Activated CD8-positive, alpha-beta T cell treated with anti-CD3 and anti-CD28 coated beads, Interleukin-2, amount 10 ng/mL, durations not matched to agents 7 days and 5 days (primary cell): ENCODE measurements around the gene ARHGEF7. TPM values are rescaled to one million over a fixed set of nuclear protein-coding genes. Genes with fewer than 3 reads are reported as not detected.

Experiments
- ATAC-seq: fragments of 150-1000 bp; cut with Tn5 transposase; one replicate; pipeline ENCODE4 v1.10.0; 2021; ENCODE audit warnings: moderate library complexity
- CTCF ChIA-PET: fragments of 350-600 bp; sonication (Branson Sonifier 250); formaldehyde crosslinking; loops from one replicate; lab custom pipeline; 2021; ENCODE audit warnings: antibody characterized with exemption; lab: Charles Lee
- POLR2A ChIA-PET: fragments of 350-600 bp; sonication (Branson Sonifier 250); formaldehyde crosslinking; loops from one replicate; lab custom pipeline; 2021; ENCODE audit warnings: antibody characterized with exemption; lab: Charles Lee
- DNase-seq: peaks from one replicate; pipeline ENCODE4 v3.0.0-alpha.2; 2020
- H3K27ac Mint-ChIP-seq: one replicate; pipeline ENCODE4 v1.8.0; 2021; ENCODE audit warnings: mild to moderate bottlenecking, mixed read lengths
- H3K27me3 Mint-ChIP-seq: one replicate; pipeline ENCODE4 v1.8.0; 2021; ENCODE audit warnings: low read depth, mixed read lengths
- H3K36me3 Mint-ChIP-seq: one replicate; pipeline ENCODE4 v1.8.0; 2021; ENCODE audit warnings: low read depth, mixed read lengths
- H3K4me1 Mint-ChIP-seq: one replicate; pipeline ENCODE4 v1.8.0; 2021; ENCODE audit warnings: low read depth, mixed read lengths
- H3K4me3 Mint-ChIP-seq: one replicate; pipeline ENCODE4 v1.8.0; 2021; ENCODE audit warnings: mild to moderate bottlenecking, mixed read lengths
- H3K9me3 Mint-ChIP-seq: one replicate; pipeline ENCODE4 v1.8.0; 2022; ENCODE audit warnings: mixed read lengths; ENCODE audit not compliant: insufficient read depth
- total RNA-seq, 2 experiments: library from RNA; stranded (reverse); gene quantifications; one replicate each; pipeline ENCODE4 v1.2.3, GENCODE V29; 2021

Gene ARHGEF7
- total RNA-seq, 2 experiments from 2014 or later: 67.1 to 75.1 TPM

GRCh38 chr13:111265006-111265700 lies 150.0 kb downstream of the ARHGEF7 start:
- H3K9me3 Mint-ChIP-seq: no peaks in the 10 kb centered on the region
- CTCF ChIA-PET: no interaction called here
- peaks cover 18% of the 10 kb centered on the region for H3K36me3 Mint-ChIP-seq
- no peak overlapping the region for H3K4me3 Mint-ChIP-seq
- no peak overlapping the region for H3K27ac Mint-ChIP-seq
- no peak for DNase-seq
- no peaks in the 10 kb centered on the region for H3K27me3 Mint-ChIP-seq
- POLR2A ChIA-PET: no interaction called here
- H3K4me1 Mint-ChIP-seq: peaks cover 2% of the 10 kb centered on the region
- no peak for ATAC-seq

DNA sequence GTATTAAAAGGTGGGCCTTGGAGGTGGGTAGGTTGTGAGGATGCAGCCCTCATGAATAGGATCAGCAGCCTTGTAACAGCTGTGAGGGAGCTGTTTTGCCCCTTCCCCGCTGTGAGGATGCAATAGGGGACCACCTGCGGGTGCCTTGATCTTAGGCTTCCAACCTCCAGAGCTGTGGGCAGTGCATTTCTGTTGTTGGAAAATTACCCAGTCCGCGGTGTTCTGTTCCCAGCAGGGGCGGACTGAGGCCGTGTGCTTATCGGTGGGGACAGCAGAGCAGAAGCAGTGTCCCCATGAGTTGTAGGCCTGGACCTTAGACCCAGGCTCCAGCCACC lies 150.6 kb downstream of the ARHGEF7 start:
- no peak overlapping the region for H3K4me3 Mint-ChIP-seq
- CTCF ChIA-PET: no interaction called here
- H3K9me3 Mint-ChIP-seq: no peaks in the 10 kb centered on the region
- ATAC-seq (no peak), DNase-seq (no peak)
- H3K36me3 Mint-ChIP-seq: peaks cover 16% of the 10 kb centered on the region
- H3K4me1 Mint-ChIP-seq: peaks cover 5% of the 10 kb centered on the region
- no peak overlapping the region for H3K27ac Mint-ChIP-seq
- POLR2A ChIA-PET: no interaction called here
- no peaks in the 10 kb centered on the region for H3K27me3 Mint-ChIP-seq

- Mint-ChIP-seq H3K4me1 (peaks cover 5% of the 10 kb centered on the region), H3K27ac (no peak overlapping the region), H3K36me3 (peaks cover 16% of the 10 kb centered on the region), H3K27me3 (no peaks in the 10 kb centered on the region), H3K4me3 (no peak overlapping the region), H3K9me3 (no peaks in the 10 kb centered on the region)
- ChIA-PET CTCF (no interaction called here), POLR2A (no interaction called here)
- DNase-seq (no peak), ATAC-seq (no peak)
These were observed 152.1 kb downstream of the ARHGEF7 start for GRCh38 chr13:111267205-111267604.

- H3K4me3 Mint-ChIP-seq: no peak overlapping the region
- no peaks in the 10 kb centered on the region for H3K27me3 Mint-ChIP-seq
- no peak overlapping the region for H3K27ac Mint-ChIP-seq
- no peaks in the 10 kb centered on the region for H3K9me3 Mint-ChIP-seq
- POLR2A ChIA-PET: no interaction called here
- CTCF ChIA-PET: no interaction called here
- H3K36me3 Mint-ChIP-seq: peaks cover 19% of the 10 kb centered on the region
- ATAC-seq (no peak), DNase-seq (no peak)
- peaks cover 5% of the 10 kb centered on the region for H3K4me1 Mint-ChIP-seq
These were observed 152.7 kb downstream of the ARHGEF7 start for GRCh38 chr13:111267784-111268183.

GRCh38 chr13:111269508-111269907 lies 154.4 kb downstream of the ARHGEF7 start:
- Mint-ChIP-seq H3K36me3 (peaks cover 23% of the 10 kb centered on the region), H3K27me3 (no peaks in the 10 kb centered on the region), H3K9me3 (no peaks in the 10 kb centered on the region), H3K27ac (peak overlapping the region; percentile 23), H3K4me3 (no peak overlapping the region), H3K4me1 (peaks cover 5% of the 10 kb centered on the region)
- ChIA-PET POLR2A (no interaction called here), CTCF (interaction anchor here (1.2 kb wide), 1 partner anchor 202 kb away, joined by 4 read pairs; no protein-coding TSS in a partner anchor)
- ATAC-seq: no peak
- no peak for DNase-seq

GRCh38 chr13:111270126-111270525 lies 155.0 kb downstream of the ARHGEF7 start:
- Mint-ChIP-seq H3K4me3 (no peak overlapping the region), H3K27ac (peak overlapping the region; percentile 23), H3K27me3 (no peaks in the 10 kb centered on the region), H3K36me3 (peaks cover 25% of the 10 kb centered on the region), H3K4me1 (peaks cover 5% of the 10 kb centered on the region), H3K9me3 (no peaks in the 10 kb centered on the region)
- CTCF ChIA-PET: interaction anchor here (1.2 kb wide), 1 partner anchor 203 kb away, joined by 4 read pairs; no protein-coding TSS in a partner anchor
- POLR2A ChIA-PET: no interaction called here
- ATAC-seq (no peak), DNase-seq (no peak)

DNA sequence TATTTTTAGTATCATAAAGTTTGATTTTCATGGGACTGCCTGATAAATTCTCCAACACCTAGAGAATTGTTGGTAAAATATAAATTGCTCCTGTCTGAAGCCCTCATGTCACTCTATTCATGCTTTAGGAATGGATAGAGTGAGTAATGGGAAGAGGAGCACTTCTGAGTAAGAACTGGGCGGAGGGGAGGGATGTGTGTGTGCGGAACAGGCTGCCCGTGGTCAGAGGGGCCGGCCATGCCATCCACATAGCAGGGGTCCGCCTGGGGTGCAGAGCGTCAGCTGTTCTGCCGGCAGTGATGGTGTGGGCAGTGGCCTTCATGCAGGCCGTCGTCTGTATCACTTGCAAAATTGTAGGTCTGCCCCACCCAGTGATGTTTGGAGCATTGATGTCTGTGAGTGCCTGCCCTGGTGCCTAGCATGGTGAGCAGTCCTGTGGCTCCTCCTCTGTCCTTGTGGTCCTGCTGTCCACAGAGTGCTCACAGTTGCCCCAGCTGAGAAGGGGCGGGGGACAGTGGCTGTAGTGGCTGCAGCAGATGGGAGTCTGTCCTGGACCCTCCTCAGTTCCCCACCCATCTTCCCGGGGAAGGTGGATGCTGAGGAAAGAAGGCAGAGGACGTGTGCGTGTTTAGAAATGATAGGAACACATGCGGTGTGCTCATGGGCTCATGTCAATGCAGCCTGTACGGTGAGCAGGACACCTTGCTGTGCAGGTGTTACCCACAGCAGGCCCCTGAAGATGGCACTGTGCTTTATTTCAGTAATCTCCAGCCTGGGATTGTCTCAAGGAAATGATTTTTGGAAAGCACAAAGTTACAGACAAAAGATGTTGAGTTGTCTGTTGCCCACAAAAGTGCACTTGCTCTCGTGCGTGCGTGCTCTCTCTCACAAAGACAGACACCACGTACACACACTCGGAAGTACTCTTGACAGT lies 155.9 kb downstream of the ARHGEF7 start:
- H3K4me3 Mint-ChIP-seq: no peak overlapping the region
- POLR2A ChIA-PET: no interaction called here
- DNase-seq (no peak), ATAC-seq (no peak)
- peaks cover 34% of the 10 kb centered on the region for H3K36me3 Mint-ChIP-seq
- H3K27me3 Mint-ChIP-seq: no peaks in the 10 kb centered on the region
- H3K27ac Mint-ChIP-seq: no peak overlapping the region
- peaks cover 5% of the 10 kb centered on the region for H3K4me1 Mint-ChIP-seq
- CTCF ChIA-PET: interaction anchor here (1.2 kb wide), 1 partner anchor 204 kb away, joined by 4 read pairs; no protein-coding TSS in a partner anchor
- no peaks in the 10 kb centered on the region for H3K9me3 Mint-ChIP-seq

DNA sequence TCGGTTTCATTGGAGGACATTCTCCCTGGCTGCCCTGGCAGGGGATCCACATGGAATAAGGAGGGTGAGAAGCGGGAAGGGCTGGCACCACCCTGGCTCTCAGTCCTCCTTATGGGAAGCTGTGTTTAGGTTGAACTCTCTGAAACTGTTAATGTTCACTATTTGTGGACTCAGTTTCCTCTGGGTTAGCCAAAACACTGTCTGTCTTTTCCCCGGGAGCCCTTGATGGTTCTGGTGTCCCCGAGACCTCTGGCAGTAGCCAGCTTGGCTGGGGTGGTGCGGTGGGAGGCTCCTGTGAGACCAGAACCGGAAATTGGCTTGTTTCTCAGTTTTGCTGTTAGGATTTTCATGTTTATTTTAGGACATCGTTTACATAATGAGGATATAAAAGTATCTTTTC lies 157.0 kb downstream of the ARHGEF7 start:
- Mint-ChIP-seq H3K4me3 (no peak overlapping the region), H3K27me3 (no peaks in the 10 kb centered on the region), H3K27ac (no peak overlapping the region), H3K36me3 (peaks cover 40% of the 10 kb centered on the region), H3K9me3 (no peaks in the 10 kb centered on the region), H3K4me1 (peaks cover 5% of the 10 kb centered on the region)
- DNase-seq (no peak), ATAC-seq (no peak)
- CTCF ChIA-PET: no interaction called here
- POLR2A ChIA-PET: no interaction called here

- Mint-ChIP-seq H3K9me3 (no peaks in the 10 kb centered on the region), H3K36me3 (peaks cover 42% of the 10 kb centered on the region), H3K4me1 (peaks cover 1% of the 10 kb centered on the region), H3K27ac (no peak overlapping the region), H3K4me3 (no peak overlapping the region), H3K27me3 (no peaks in the 10 kb centered on the region)
- ATAC-seq (no peak), DNase-seq (no peak)
- ChIA-PET CTCF (no interaction called here), POLR2A (no interaction called here)
These were observed 160.3 kb downstream of the ARHGEF7 start for GRCh38 chr13:111275382-111275781.

DNA sequence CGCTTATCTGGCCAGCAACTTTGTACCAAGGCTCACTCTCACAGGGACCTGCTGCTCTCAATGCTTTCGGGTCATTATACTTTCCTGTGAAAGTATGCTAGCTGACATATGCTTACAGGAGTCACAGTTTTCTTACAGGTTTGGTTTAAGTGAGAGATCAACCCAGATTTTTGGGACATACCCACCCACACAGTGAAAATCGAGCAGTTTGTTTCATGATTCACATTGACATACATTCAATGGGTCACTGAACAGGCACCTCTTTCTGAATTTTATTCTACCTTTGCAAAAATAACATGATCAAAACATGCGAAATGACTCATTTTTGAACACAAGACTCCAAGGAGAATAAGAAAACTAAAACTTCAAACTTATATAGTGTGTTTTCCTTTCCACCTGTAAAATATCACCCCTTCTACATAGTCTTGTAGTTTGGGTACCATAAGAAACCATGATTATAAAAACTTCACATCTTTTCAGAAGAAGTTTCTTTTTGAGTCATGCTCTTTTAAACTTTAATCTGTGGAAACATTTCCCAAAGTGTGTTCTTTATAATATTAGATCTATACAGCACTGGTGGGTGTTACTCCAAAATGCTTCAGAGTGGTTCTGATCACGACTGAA lies 161.0 kb downstream of the ARHGEF7 start:
- Mint-ChIP-seq H3K9me3 (no peaks in the 10 kb centered on the region), H3K36me3 (peaks cover 46% of the 10 kb centered on the region), H3K4me3 (no peak overlapping the region), H3K27ac (no peak overlapping the region), H3K27me3 (no peaks in the 10 kb centered on the region), H3K4me1 (peaks cover under 1% of the 10 kb centered on the region)
- DNase-seq: no peak
- ChIA-PET POLR2A (no interaction called here), CTCF (no interaction called here)
- no peak for ATAC-seq

DNA sequence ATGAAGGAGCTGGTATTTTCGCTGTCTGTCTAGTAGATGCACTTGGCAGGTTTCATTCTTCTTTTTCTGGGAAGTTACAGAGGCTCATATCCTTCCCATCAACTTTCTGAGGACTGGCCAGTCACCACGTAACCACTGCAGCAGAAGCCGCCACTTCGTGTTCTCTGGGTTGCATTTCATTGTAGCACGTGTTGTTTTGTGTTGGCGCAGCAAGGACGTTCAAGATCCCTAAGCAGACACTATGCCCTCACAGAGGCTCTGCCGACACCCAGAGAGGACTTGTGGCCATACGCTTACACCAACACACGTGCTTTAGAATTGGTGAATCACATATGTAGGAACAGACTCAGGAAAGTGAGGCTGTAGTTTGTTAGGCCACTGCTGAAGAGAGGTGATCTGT lies 163.1 kb downstream of the ARHGEF7 start:
- Mint-ChIP-seq H3K4me3 (no peak overlapping the region), H3K4me1 (peaks cover 5% of the 10 kb centered on the region), H3K27me3 (no peaks in the 10 kb centered on the region), H3K27ac (no peak overlapping the region), H3K36me3 (peaks cover 52% of the 10 kb centered on the region), H3K9me3 (no peaks in the 10 kb centered on the region)
- DNase-seq (no peak), ATAC-seq (no peak)
- POLR2A ChIA-PET: no interaction called here
- CTCF ChIA-PET: no interaction called here
